ENCODE results near the gene ARSG. TPM values are rescaled to one million over a fixed set of nuclear protein-coding genes. Genes with fewer than 3 reads are reported as not detected.
"Not testable (repeated sequence)": the region's sequence is repeated elsewhere in the genome, so short reads cannot be mapped to it uniquely, and the experiment has no call there.

The ARSG gene
- polyA plus RNA-seq, 2 of the 4 experiments (the other 2 are of a cell fraction) = 0.57 to 1.7 TPM

DNA sequence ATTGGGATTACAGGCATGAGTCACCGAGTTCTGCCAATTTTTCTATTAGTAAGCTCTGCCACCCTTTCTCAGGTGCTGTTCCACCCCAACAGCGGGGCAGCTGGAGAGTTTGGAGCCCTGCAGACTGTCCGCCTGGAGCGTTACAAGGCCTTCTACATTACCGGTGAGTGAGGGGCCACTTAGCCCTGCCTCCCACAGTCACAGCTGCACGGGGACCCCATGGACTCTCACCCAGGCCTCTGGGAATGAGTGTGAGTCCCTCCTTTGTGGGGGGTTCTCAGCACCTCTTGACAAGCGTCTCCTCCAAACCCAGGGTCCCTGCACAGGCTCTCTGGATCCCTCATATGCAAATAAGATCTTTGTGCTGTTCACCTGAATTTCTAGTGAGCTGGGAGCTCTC, 110.0 kb downstream of the ARSG start:
- Histone ChIP-seq H3K27ac (no peak overlapping the region), H3K4me1 (0 out of 3 replicates have a peak, but pooled peaks cover 3% of the 10 kb centered on the region), H3K4me2 (no peak overlapping the region), H3K4me3 (no peak overlapping the region), H3K9me3 (peaks cover 10% of the 10 kb centered on the region; the same call in 2 of the 3 replicates)
- ATAC-seq = no peak
- FAIRE-seq = no peak
- ChIA-PET POLR2A (interaction anchor here (1.3 kb wide), 1 partner anchor 109 kb away, joined by 3 read pairs; no protein-coding TSS in a partner anchor), CTCF (interaction anchor here (0.6 to 6.9 kb wide), 10 partner anchors 8 to 228 kb away, joined by 3 to 122 read pairs (median 8); partner anchors contain the start of gene AMZ2)
- WGBS (ENCODE audit: missing lambda C conversion rate) = 60% methylated on average over 7 of the region's 7 CpGs
- TF ChIP-seq ZFP36 (IDR thresholded peaks at IDR 0.05; ENCODE audit: borderline replicate concordance, partially characterized antibody) (no peak), CHD4 (IDR thresholded peaks at IDR 0.05; ENCODE audit: borderline replicate concordance) (no peak), KDM1A (IDR thresholded peaks at IDR 0.05; ENCODE audit: low read depth) (no peak), HOXA7 (CRISPR knock-in tag; IDR thresholded peaks at IDR 0.05) (no peak), HEYL (CRISPR knock-in tag; IDR thresholded peaks at IDR 0.05) (no peak), SREBF2 (IDR thresholded peaks at IDR 0.05) (no peak), CBX8 (IDR thresholded peaks at IDR 0.05) (no peak), TP53 (CRISPR knock-in tag; IDR thresholded peaks at IDR 0.05) (no peak), CEBPB (IDR thresholded peaks at IDR 0.05) (no peak), ESRRA (IDR thresholded peaks at IDR 0.05; ENCODE audit: borderline replicate concordance, low read length) (no peak), ZC3H11A (IDR thresholded peaks at IDR 0.05) (no peak)
- TF ChIP-seq, protein P1, sequence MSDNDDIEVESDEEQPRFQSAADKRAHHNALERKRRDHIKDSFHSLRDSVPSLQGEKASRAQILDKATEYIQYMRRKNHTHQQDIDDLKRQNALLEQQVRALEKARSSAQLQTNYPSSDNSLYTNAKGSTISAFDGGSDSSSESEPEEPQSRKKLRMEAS (IDR thresholded peaks at IDR 0.05) = no peak
- DNase-seq (ENCODE audit: low read depth in 1 of 2, low spot score in 1 of 2) = no peak

DNA sequence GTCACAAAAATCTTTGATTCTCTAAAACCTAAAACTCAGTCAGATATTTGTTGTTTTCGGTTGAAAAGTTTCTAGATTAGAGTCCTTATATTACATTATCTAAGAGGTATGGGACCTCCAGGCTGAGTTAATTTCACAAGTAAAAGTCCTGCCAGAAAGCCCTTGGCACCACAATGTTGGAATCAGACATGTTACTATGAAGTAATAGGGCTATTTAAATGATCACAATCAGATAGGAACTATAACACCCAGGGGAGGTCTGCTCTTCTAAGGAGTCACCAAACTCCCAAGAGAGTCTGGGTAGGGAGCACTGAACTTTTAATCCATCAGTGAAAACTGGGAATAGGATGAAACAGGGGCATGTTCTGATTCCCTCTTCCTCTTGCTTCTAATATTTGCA, 111.8 kb downstream of the ARSG start:
- POLR2A ChIA-PET = no interaction called here
- 73% methylated on average over 1 of the region's 1 CpG for WGBS (ENCODE audit: missing lambda C conversion rate)
- Histone ChIP-seq H3K27ac (no peak overlapping the region), H3K9me3 (peaks cover 12% of the 10 kb centered on the region; the same call in 2 of the 3 replicates), H3K4me1 (0 out of 3 replicates have a peak, but pooled peaks cover 3% of the 10 kb centered on the region), H3K4me3 (no peak overlapping the region), H3K4me2 (no peak overlapping the region)
- no peak for TF ChIP-seq JUNB (IDR thresholded peaks at IDR 0.05)
- TF ChIP-seq HDAC2 (IDR thresholded peaks at IDR 0.05) = no peak
- no peak for TF ChIP-seq MYC (IDR thresholded peaks at IDR 0.05; ENCODE audit: borderline replicate concordance, low read length)
- no peak for TF ChIP-seq EP300 (IDR thresholded peaks at IDR 0.05)
- TF ChIP-seq, protein P2, sequence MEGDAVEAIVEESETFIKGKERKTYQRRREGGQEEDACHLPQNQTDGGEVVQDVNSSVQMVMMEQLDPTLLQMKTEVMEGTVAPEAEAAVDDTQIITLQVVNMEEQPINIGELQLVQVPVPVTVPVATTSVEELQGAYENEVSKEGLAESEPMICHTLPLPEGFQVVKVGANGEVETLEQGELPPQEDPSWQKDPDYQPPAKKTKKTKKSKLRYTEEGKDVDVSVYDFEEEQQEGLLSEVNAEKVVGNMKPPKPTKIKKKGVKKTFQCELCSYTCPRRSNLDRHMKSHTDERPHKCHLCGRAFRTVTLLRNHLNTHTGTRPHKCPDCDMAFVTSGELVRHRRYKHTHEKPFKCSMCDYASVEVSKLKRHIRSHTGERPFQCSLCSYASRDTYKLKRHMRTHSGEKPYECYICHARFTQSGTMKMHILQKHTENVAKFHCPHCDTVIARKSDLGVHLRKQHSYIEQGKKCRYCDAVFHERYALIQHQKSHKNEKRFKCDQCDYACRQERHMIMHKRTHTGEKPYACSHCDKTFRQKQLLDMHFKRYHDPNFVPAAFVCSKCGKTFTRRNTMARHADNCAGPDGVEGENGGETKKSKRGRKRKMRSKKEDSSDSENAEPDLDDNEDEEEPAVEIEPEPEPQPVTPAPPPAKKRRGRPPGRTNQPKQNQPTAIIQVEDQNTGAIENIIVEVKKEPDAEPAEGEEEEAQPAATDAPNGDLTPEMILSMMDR (IDR thresholded peaks at IDR 0.05) = no peak
- TF ChIP-seq POLR2A (IDR thresholded peaks at IDR 0.05; ENCODE audit: low read length) = no peak
- TF ChIP-seq HOXB13 (CRISPR knock-in tag; IDR thresholded peaks at IDR 0.05; ENCODE audit: low read depth) = no peak
- TF ChIP-seq CHD2 (IDR thresholded peaks at IDR 0.05; ENCODE audit: low read length, partially characterized antibody) = no peak
- no peak for TF ChIP-seq NFE2L2 (conservative IDR thresholded peaks at IDR 0.05; ENCODE audit: low read length)
- TF ChIP-seq ZFP36 (IDR thresholded peaks at IDR 0.05; ENCODE audit: borderline replicate concordance, partially characterized antibody) = no peak
- TF ChIP-seq TFCP2L1 (CRISPR knock-in tag; IDR thresholded peaks at IDR 0.05) = no peak
- no peak for TF ChIP-seq KDM1A (IDR thresholded peaks at IDR 0.05; ENCODE audit: low read depth)
- CTCF ChIA-PET = interaction anchor here (1.2 to 6.9 kb wide), 3 partner anchors 10 to 140 kb away, joined by 4 to 122 read pairs (median 8); no protein-coding TSS in a partner anchor
- DNase-seq (ENCODE audit: low read depth in 1 of 2, low spot score in 1 of 2) (no peak), FAIRE-seq (no peak), ATAC-seq (no peak)

DNA sequence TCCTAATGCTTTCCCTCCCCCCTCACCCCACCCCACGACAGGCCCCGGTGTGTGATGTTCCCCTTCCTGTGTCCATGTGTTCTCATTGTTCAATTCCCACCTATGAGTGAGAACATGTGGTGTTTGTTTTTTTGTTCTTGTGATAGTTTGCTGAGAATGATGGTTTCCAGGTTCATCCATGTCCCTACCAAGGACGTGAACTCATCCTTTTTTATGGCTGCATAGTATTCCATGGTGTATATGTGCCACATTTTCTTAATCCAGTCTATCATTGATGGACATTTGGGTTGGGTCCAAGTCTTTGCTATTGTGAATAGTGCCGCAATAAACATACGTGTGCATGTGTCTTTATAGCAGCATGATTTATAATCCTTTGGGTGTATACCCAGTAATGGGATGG, 112.5 kb downstream of the ARSG start:
- 63% methylated on average over 4 of the region's 5 CpGs for WGBS (ENCODE audit: missing lambda C conversion rate)
- ATAC-seq; H3K4me2 ChIP-seq; H3K4me1 ChIP-seq; FAIRE-seq; CTCF ChIA-PET; DNase-seq (ENCODE audit: low read depth in 1 of 2, low spot score in 1 of 2); H3K4me3 ChIP-seq; H3K27ac ChIP-seq; POLR2A ChIA-PET: not testable (repeated sequence)
- peaks cover 12% of the 10 kb centered on the region; the same call in 2 of the 3 replicates for H3K9me3 ChIP-seq

DNA sequence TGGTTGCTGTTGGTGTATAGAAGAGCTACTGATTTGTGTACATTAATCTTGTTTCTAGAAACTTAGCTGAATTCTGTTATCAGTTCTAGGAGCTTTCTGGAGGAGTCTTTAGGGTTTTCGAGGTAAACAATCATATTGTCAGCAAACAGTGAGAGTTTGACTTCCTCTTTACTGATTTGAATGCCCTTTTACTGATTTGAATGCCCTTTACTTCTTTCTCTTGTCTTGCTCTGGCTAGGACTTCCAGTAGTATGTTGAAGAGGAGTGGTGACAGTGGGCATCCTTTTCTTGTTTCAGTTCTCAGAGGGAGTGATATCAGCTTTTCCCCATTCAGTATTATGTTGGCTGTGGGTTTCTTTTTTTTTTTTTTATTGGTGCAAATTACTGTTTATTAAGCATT, 116.4 kb downstream of the ARSG start:
- POLR2A ChIA-PET = interaction anchor here (0.9 kb wide), 1 partner anchor 9 kb away, joined by 3 read pairs; no protein-coding TSS in a partner anchor
- H3K27ac ChIP-seq; FAIRE-seq; H3K4me2 ChIP-seq; H3K4me1 ChIP-seq; ATAC-seq; H3K4me3 ChIP-seq; DNase-seq (ENCODE audit: low read depth in 1 of 2, low spot score in 1 of 2): not testable (repeated sequence)
- WGBS (ENCODE audit: missing lambda C conversion rate) = 0% methylated on average over 1 of the region's 1 CpG
- CTCF ChIA-PET = interaction anchor here (0.6 to 2.1 kb wide), 4 partner anchors 9 to 143 kb away, joined by 3 to 7 read pairs (median 4); no protein-coding TSS in a partner anchor
- H3K9me3 ChIP-seq = peaks cover 12% of the 10 kb centered on the region; the same call in 2 of the 3 replicates

DNA sequence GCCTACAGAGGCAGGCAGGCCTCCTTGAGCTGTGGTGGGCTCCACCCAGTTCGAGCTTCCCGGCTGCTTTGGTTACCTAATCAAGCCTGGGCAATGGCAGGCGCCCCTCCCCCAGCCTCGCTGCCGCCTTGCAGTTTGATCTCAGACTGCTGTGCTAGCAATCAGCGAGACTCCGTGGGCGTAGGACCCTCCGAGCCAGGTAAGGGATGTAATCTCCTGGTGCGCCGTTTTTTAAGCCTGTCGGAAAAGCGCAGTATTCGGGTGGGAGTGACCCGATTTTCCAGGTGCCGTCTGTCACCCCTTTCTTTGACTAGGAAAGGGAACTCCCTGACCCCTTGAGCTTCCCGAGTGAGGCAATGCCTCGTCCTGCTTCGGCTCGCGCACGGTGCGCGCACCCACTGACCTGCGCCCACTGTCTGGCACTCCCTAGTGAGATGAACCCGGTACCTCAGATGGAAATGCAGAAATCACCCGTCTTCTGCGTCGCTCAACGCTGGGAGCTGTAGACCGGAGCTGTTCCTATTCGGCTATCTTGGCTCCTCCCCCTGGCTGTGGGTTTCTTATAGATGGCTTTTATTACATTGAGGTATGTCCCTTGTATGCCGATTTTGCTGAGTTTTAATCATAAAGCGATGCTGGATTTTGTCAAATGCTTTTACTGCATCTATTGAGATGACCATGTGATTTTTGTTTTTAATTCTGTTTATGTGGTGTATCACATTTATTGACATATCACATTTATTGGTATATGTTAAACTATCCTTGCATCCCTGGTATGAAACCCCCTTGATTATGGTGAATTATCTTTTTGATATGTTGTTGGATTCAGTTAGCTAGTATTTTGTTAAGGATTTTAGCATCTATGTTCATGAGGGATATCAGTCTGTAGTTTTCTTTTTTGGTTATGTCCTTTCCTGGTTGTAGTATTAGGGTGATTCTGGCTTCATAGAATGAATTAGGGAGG, 122.6 kb downstream of the ARSG start:
- H3K4me2 ChIP-seq = peak overlapping the region; percentile 52
- H3K27ac ChIP-seq = peak overlapping the region in 1 of 2 experiments; percentile 16; a peak in 1 of 6 replicates
- peak in 1 of 2 experiments; percentile 33 for DNase-seq (ENCODE audit: low read depth in 1 of 2, low spot score in 1 of 2)
- 3% methylated on average over 30 of the region's 34 CpGs for WGBS (ENCODE audit: missing lambda C conversion rate)
- peak overlapping the region; percentile 37 for H3K4me3 ChIP-seq
- H3K9me3 ChIP-seq, POLR2A ChIA-PET, H3K4me1 ChIP-seq, FAIRE-seq: not testable (repeated sequence)
- ATAC-seq = peak in 1 of 2 experiments; percentile 82; a peak in 3 of 6 replicates
- CTCF ChIA-PET = interaction anchor here (1.5 to 4.2 kb wide), 4 partner anchors 14 to 214 kb away, joined by 3 to 21 read pairs (median 11); no protein-coding TSS in a partner anchor

DNA sequence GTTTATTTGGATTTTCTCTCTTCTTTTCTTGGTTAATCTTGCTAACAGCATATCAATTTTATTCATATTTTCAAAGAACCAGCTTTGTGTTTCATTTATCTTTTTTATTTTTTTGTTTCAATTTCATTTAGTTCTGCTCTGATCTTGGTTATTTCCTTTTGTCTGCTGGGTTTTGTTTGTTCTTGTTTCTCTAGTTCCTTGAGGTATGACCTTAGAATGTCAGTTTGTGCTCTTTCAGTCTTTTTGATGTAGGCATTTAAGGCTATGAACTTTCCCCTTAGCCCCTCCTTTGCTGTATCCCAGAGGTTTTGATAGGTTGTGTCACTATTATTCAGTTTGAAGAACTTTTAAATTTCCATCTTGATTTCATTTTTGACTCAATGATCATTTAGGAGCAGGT, 123.6 kb downstream of the ARSG start:
- H3K4me3 ChIP-seq; POLR2A ChIA-PET; H3K4me1 ChIP-seq; H3K4me2 ChIP-seq; DNase-seq (ENCODE audit: low read depth in 1 of 2, low spot score in 1 of 2); ATAC-seq; H3K27ac ChIP-seq; H3K9me3 ChIP-seq; FAIRE-seq: not testable (repeated sequence)
- CTCF ChIA-PET = interaction anchor here (1.5 to 4.2 kb wide), 5 partner anchors 15 to 215 kb away, joined by 3 to 21 read pairs (median 12); no protein-coding TSS in a partner anchor
